HG03108 (cell line): ENCODE results near the gene NT5DC2.
"Not testable (repeated sequence)": the region's sequence is repeated elsewhere in the genome, so short reads cannot be mapped to it uniquely, and the experiment has no call there.

Experiments
- ATAC-seq: cut with Tn5 transposase; IDR thresholded peaks from one replicate; pipeline ENCODE4 v1.9.1; 2021; ENCODE audit warnings: moderate library complexity; ENCODE audit not compliant: unreplicated experiment

Gene NT5DC2

DNA sequence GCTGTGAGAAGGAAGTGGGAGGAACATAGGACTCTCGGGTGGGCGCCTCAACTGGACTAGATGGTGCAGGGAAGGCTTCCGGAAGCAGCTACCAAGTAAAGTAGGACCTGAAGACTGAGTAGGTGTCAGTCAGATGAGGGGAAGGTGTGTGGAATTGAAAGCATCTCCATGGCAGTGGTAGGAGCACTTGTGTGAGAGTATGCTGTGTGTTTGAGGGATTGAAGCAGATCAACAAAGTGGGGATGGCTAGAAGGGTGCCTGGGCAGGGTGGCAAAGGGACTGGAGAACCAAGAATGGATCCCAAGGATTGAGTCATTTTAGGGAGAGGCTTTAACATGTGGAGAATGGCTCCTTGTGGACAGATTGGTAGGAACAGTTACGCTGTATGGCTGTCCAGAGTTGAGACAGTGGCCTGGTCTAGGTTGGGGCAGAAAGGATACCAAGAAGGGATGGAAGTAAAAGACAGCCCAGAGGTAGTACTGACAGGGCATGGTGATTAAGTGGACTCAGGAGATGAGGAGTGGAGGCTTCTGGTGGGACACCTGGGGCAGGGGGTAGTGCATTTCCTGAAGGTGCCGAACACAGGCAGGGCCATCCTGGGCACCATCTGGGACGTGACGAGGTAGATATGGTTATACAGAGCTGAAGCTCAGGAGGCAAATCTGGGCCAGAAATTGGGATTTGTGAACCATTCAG is 4.2 kb upstream of the NT5DC2 start:
- no peak for ATAC-seq

DNA sequence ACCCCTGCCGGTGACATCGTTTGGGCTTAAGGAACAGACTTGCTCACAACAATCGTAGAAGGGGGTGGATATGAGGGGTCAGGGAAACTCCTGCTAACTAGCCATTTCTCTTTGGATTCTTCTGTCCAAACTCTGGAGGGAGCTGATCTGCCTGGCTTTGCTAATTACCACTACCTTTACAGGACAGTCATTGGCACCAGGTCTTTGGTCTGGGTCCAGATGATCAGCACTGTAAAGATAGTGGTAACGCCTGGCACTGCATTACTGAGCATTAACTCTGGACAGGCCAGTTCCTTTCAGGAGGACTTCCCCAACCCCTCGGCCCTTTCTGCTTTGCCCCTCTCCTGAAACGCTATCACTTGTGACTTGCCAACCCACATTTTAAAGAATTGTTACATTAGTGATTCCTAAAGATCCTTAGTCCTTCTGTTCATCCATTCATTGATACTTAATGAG is 3.5 kb upstream of the NT5DC2 start:
- no peak for ATAC-seq

DNA sequence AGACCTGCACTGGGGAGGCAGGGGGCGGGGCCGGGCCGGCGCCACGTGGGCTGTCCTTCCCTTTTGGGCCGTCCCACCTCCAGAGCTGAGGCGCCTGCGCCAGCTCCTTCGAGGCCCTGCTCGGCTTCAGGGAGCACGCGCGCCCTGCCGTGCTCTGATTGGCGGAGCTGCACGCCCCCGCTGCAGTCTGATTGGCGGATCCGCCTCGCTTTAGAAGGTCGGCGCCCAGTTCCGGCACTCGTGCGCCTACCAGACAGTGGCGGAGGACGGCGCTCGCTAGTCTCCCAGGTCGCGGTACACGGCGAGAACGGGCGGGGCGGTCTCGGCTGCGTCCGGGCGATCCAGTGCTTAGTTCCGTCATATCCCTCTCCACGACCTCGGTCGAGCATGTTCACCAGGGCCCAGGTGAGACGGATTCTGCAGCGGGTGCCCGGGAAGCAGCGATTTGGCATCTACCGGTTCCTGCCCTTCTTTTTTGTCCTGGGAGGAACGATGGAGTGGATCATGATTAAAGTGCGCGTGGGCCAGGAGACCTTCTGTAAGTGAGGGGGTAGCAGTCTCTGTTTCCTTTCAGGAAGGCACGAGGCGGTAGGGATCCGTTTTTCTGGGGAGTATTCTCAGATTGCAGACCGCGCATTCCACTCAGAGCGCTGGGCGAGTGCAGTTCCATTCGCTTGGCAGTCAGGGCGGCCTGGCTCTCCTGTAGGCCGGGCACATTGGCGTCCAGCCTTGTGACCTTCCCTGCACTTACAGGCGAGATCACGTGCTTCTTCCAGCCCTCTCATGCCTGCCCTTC is 2.9 kb upstream of the NT5DC2 start, which contains the start of gene UQCC5:
UQCC5 (plus strand) TSS at position 237 of the 796 bp plus-strand sequence; CDS start at position 388, 151 bp downstream.
- peak; percentile 87 for ATAC-seq

DNA sequence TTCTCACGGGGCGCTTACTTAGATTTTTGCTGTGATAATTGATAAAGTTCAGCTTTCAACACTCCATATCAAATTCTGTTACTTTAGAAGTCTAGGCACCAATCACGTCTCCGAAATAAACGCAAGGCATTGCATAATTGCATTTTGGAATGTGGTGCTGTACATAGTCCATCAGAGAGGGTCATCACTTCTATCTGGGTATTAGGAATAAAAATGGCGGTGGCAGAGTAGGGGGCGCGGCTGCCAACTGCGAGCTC is 2.4 kb upstream of the NT5DC2 start:
- no peak for ATAC-seq

DNA sequence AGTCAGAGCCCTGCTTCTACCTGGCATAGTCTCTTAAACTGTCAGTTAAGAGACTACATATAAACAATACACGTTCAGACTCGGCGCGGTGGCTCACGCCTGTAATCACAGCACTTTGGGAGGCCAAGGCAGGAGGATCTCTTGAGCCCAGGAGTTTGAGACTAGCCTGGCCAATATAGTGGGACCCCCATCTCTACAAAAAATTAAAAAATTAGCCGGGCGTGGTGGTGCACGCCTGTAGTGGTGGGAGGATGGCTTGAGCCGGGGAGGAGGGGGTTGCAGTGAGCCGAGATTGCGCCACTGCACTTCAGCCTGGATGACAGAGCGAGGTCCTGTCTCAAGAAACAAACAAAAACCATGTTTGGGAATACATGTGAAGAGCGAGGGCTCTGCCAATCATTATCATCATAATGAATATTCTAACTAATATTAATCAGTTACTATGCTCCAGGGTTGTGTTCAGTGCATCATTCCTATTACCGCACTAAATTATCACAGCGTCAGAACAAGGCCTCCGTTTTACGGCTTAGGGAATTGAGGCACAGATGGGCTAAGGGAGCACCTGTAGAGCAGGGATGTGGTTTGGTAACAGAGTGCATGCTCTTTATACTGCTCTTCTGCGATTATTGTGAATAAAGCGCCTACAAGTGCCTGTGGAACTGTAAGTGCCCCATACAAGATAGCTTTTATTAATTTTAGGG is 1.9 kb upstream of the NT5DC2 start:
- ATAC-seq, result no peak

DNA sequence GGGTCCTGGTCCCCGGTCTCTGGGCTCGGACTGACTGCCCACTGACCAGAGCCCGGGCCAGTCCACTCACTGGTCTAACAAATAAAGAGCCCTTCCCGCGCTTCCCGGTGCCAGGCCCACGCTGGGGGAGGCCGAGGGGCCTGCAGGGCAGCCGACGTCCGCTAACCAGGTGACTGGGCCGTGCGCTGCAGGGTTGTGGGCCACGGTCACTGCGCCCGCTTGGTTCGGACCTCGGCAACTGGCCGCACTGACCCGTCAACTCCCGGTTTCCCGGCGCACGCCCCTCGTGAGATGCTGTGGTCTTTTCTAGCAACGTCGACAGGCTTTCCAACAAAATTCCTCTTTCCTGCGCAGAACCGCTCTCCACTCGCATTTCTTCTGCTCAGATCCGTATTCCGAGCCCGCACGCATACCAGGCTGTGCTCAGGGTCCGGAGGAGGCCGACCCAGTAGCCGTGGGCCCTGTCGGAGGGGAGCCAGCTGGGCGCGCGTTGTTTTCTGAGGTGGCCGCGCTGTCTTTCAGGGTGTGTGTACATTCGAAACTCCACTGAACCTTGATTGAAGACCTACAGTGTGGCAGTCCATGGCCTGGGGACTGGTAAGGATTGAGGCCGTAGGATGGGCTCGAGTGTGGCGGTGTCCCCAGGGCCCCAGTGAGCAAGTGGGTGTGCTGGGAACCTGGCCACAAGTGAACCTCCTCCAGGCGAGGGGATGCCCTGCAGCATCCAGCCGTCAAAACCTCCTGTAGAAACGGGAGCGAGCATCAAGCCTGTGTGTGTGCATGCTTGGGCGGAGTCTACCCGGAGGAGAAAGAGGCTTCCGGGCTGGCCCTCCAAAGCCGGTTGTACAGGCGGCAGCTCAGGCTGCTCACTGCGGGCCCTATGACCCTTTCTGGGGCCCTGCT is 875 bp upstream of the NT5DC2 start:
- ATAC-seq, result no peak

DNA sequence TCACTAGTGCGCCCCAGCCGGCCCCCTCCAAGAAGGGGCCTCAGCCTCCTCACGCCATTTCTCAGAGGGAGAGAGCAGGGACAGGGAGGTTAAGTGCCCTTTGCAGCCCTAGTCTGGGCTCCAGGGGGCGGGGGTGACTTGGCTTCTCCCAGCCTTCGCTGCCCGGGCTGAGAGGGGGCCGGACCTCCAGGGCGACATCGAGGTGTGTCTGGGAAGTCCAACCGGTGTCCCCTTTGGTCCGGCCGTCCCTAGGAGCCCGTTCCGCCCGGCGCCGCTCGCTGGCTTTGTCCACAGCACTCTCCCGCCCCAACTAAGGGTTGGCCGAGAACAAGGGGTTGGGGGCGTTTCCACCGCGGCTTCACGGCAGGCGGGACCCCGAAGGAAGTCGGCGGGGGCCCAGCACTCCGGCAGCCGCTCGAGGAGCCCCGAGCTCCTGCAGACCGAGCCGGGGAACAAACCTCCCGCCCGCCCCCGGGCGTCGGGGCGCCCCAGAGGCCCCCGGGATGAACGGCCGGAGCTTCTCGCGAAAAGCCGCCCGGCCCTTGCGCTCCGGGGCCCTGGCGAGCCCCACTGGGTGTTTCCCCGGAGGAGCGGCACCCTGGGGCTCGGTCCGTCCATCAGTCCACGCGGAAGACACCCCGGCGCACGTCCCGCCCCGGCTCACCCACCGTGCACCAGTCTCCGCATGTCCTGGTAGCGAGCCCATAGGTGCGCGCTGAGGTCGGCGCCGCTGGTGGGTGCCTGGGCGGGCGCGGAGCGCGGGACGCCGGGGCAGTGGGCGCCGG is 627 bp downstream of the NT5DC2 start:
- ATAC-seq, result no peak

DNA sequence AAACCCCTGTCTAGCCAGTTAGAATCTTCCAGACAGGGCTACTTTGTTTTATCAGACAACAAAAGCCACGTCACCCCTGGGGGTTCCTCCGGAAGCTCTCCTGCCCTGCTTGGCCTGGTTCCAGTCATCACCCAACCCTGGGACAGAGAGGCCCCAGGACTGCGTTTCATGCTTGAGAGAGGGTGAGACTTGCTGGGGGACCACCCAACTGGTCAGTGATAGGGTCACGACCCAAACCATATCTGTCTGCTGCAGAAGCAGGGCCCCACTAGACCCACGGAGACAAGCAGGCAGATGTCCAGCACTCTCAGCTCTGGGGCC is 1.2 kb downstream of the NT5DC2 start:
- ATAC-seq, result no peak

DNA sequence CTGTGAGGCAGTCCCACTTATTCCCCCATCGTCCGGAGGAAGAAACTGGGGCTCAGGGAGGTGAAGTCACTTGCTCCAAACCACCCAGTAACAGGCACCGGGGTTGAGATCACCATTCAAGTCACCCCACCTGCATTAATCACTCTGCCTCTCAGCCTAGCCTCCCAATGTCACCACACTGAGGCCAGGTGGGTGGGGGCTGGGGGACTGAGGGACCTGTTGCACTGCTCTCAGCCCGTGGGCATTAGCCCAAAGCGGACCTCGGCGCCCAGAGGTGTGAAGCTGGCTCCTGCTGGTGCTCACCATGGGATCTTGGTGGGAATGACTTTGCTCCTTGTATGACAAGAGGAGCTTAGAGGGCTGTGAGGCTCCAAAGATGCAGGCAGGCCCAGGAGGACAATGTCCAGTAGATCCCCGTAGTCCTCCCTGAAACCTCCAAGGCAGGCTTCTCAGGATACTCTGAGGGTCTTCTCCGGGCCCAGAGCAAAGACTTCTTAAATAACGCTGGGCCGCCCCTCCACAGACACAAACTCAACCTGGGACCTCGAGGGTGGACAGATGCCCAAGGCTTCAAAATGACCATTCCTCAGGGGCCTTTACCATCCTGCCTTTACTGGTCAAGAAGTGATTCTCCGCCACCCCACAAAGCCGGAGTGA is 1.7 kb downstream of the NT5DC2 start:
- ATAC-seq, result no peak

DNA sequence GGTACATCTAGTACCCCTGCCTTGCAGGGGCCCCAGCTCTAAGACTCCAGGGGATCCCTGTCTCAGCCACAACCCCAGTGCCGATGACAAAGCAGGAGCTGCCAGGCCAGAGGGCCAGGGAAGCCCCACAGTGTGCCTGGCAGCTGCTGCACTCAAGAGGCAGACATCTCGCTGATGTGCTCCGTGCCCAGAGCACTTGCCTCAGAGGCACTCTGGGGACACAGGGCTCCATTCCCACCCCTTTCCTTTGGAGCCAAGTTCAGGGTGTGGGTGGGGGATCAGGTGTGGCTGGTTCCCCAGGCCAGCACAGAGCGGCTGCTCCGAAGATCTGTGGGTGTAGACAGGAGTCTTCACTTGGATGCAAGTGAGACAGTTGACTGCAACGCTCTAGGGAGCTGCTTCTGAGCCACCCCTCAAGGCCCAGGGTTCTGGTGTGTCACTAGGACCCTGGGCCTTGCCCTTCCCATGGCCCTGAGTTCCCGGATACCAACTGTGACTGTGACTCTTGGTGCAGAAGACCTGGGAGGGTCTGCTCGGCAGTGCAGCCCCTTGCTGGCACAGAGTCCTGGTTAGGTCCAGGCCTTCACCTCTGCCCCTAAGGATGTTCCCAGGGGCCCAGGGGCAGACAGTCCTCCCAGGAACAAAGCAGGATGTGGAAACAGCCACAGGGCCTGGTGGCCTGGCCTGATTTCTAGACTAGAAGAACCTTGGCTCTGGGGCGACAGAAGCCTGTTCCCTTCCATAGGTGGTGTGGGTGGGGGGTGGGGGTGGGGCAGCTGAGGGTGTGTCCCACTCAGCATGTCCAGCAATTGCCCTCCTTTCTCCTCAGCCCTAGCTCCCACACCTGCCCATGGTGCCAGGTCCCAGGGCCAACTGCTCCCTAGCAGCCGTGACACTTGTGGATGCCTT is 2.5 kb downstream of the NT5DC2 start:
- ATAC-seq, result no peak

DNA sequence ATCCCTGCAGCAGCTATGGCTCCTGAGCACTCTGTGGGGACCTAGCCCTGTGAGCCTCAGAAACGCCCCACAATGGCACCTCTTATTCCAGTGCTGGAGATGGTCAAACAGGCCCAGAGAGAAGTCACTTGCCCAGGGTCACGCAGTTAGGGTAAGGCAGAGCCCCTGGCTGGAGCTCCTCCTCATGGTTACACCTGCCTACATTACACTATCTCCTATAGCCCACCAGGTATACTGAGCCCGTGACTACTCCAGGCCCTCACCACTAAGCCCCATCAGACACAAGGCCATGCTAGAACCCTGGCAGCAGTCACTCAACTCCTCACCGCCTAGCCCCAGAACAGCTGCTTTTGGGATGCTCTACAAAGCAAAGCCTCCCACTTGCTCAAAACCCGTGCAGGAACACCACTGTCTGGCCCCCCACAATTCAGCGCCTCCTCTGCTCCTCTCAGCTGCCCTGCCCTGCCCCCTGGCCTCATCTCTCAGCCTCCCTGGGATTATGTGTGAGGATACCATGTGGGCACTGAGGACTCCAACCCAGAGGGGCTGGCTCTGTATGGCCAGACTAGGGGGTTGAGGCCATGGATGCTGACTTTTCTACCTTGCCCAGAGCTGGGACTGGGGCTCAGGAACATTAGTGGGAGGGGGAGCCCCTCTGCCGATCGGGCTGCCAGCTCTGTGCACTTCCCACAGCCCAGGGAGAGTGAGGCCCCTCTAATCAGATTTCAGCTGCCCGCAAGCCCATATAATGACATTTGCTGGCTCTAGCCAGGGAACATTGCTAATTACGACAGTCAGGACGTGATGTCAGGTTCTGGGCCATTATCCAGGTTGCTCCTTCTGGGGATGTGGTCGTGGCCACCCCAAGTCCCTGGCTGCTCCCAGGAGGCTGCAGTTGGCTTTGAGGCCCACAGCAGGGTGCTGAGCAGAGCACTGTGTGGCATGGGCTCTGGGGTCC is 4.0 kb downstream of the NT5DC2 start:
- ATAC-seq, result no peak

DNA sequence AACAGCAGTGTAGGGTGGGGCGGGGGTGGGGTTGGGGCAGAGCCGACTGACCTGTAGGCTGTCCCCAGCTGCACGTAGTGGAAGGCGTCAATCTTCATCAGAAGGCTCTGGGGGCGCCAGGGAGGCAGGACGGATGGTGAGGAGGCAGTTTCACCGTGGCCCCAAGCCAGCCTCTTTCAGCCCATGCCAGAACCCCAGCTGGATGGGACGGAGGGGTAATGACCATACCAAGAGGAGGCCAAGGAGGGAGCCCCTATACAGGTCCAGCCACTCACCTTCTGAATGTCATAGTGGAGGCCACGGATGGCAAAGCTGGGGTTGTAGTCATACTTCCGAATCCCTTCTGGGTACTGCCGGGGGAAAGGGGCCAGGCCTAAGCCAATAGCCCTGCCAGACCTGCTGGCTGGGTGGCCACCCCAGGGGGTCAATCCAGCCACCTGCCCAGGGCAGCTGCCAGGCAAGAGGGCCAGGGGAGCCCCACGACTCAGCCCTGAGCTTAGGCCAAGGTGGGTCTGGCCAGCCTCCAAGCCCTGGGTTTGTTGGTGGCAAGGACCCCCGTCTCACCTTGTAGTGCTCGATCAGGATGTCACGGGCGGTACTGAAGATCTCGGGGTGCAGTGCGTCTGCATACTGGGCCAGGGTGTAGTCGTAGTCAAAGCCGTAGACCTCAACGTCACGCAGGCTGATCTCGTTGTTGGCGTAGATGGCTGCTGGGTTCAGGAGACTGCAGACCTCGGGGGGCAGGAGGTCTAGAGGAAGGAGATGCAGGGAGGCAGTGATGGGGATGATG is 4.9 kb downstream of the NT5DC2 start:
- no peak for ATAC-seq

DNA sequence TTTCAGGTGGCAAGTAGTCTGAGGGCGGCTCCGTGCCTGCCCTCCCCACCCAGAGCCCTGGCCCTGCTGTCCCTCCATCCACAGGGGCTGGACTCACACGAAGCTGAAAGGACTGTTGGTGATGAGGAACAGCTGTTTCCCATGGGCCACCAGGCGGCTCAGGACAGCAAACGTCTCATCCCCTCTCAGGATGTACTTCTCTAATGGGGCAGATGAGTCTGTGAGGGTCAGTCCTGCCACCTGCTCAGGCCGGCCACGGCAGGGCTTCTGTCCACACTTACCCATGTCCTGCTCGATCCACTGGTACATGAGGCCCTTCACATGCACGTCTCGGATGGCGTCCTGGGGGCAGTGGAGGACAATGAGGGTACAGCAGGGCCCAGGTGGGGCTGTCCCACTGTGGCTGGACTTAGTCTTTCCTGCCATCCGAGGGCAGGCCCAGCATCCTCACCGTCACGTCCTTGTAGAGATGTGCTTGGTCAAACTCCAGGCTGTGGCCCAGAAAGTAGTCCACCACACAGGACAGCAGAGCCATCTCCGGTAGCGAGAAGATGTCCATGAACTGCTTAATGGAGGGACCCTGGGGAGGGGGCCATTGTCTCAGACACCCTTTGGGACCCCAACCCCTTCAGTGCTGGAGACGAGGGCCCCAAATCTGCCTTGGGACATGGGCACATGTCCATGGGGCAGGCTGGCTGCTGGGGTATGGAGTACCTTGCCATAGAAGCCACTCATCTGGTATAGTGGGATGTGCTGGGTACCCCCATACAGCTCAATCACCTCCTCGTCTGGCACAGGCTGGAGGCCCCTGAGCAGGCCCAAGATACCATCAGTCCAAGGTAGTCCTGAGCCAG is 5.7 kb downstream of the NT5DC2 start:
- ATAC-seq, result no peak

DNA sequence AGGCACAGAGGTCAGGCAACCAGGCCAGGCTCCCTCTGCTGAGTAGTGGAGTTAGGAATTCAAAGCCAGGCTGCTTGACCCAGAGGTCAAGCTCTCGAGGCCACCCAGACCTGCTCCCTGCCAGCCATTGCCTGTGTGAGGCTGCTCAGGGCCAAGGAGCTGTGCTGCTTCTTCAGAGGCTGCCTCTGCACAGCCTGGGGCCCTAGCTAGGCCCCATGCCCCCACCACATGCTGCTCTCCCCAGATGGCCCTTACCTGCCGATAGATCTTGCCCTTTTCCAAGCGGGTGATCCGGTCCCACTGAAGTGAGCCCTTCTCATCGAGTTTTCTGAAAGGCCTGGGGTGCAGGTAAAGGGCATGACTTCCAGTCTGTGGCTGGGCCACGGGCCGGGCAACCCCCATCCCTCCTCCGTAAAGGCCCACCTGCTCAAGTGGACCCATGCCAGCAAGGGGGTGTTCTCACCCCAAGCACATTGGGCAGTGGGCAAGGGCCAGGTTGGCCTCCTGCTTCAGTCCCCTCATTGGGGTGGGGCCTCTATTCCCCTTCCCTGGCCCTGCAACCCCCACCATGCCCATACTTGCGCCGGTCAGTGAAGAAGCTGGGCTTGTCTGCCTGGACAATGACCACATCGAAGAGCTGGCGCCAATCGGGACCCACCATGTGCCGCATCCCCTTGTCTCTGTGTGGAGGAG is 6.5 kb downstream of the NT5DC2 start:
- no peak for ATAC-seq

DNA sequence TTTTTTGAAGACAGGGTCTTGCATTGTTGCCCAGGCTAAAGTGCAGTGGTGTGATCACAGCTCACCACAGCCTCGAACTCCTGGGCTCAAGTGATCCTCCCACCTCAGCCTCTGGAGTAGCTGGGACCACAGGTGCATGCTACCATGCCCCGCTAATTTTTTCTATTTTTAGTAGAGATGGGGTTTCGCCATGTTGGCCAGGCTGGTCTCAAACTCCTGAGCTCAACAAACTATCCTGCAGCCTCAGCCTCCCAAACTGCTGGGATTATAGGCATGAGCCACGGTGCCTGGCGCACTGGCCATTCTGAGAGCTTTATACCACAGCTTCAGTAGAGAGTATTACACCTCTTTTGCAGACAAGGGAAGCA is 7.0 kb downstream of the NT5DC2 start:
- not testable (repeated sequence) for ATAC-seq
